ENCODE results near the gene PFAS. TPM values are rescaled to one million over a fixed set of nuclear protein-coding genes. Genes with fewer than 3 reads are reported as not detected.

The PFAS gene
- total RNA-seq, 1 donor from 2014 or later: 64.6 TPM

- Histone ChIP-seq H3K4me1 (no peaks in the 10 kb centered on the region), H2AFZ (replicated peaks) (no peak overlapping the region), H3K9ac (no peak overlapping the region), H3K27me3 (no peaks in the 10 kb centered on the region), H3F3A (ENCODE audit: low read depth) (no peaks in the 10 kb centered on the region), H3K4me3 (no peak overlapping the region), H3K79me2 (ENCODE audit: low read depth) (no peaks in the 10 kb centered on the region), H3K27ac (no peak overlapping the region), H3K36me3 (no peaks in the 10 kb centered on the region), H4K20me1 (ENCODE audit: low read depth) (no peaks in the 10 kb centered on the region), H3K4me2 (no peak overlapping the region), H3K9me3 (ENCODE audit: low read depth) (no peaks in the 10 kb centered on the region)
- H3K4me1 Mint-ChIP-seq: no peaks in the 10 kb centered on the region
- TF ChIP-seq CTCF (IDR thresholded peaks at IDR 0.05): no peak
- TF ChIP-seq EZH2phosphoT487 (IDR thresholded peaks at IDR 0.05): no peak
- TF ChIP-seq EZH2 (IDR thresholded peaks at IDR 0.05): no peak
- DNase-seq (ENCODE audit: low spot score): no peak
- H3K4me3 Mint-ChIP-seq: no peak overlapping the region
- H3K27ac Mint-ChIP-seq: no peak overlapping the region
- H3K27me3 Mint-ChIP-seq (ENCODE audit: insufficient read depth, low read depth): peaks cover 2% of the 10 kb centered on the region
- H3K9me3 Mint-ChIP-seq: no peaks in the 10 kb centered on the region
- peaks cover 20% of the 10 kb centered on the region for H3K36me3 Mint-ChIP-seq
Observed at GRCh38 chr17:8268550-8269298, 19.6 kb downstream of the PFAS start.

- no peak for DNase-seq (ENCODE audit: low spot score)
- Histone ChIP-seq H3K36me3 (no peaks in the 10 kb centered on the region), H3K4me3 (no peak overlapping the region), H2AFZ (replicated peaks) (no peak overlapping the region), H4K20me1 (ENCODE audit: low read depth) (no peaks in the 10 kb centered on the region), H3K27ac (no peak overlapping the region), H3K4me1 (no peaks in the 10 kb centered on the region), H3K79me2 (ENCODE audit: low read depth) (no peaks in the 10 kb centered on the region), H3F3A (ENCODE audit: low read depth) (peaks cover 3% of the 10 kb centered on the region), H3K9ac (no peak overlapping the region), H3K27me3 (no peaks in the 10 kb centered on the region), H3K4me2 (no peak overlapping the region), H3K9me3 (ENCODE audit: low read depth) (no peaks in the 10 kb centered on the region)
- Mint-ChIP-seq H3K36me3 (peaks cover 18% of the 10 kb centered on the region), H3K27me3 (ENCODE audit: insufficient read depth, low read depth) (peaks cover 4% of the 10 kb centered on the region), H3K4me1 (no peaks in the 10 kb centered on the region), H3K4me3 (no peak overlapping the region), H3K27ac (no peak overlapping the region), H3K9me3 (no peaks in the 10 kb centered on the region)
- no peak for TF ChIP-seq CTCF (IDR thresholded peaks at IDR 0.05)
- TF ChIP-seq EZH2 (IDR thresholded peaks at IDR 0.05): no peak
- TF ChIP-seq EZH2phosphoT487 (IDR thresholded peaks at IDR 0.05): no peak
Observed at GRCh38 chr17:8272421-8272820, 23.3 kb downstream of the PFAS start.

- Histone ChIP-seq H3K36me3 (no peaks in the 10 kb centered on the region), H3K9me3 (ENCODE audit: low read depth) (no peaks in the 10 kb centered on the region), H3K9ac (no peak overlapping the region), H3K4me3 (no peak overlapping the region), H4K20me1 (ENCODE audit: low read depth) (no peaks in the 10 kb centered on the region), H3F3A (ENCODE audit: low read depth) (peaks cover 3% of the 10 kb centered on the region), H3K4me2 (no peak overlapping the region), H3K4me1 (no peaks in the 10 kb centered on the region), H3K27ac (no peak overlapping the region), H3K79me2 (ENCODE audit: low read depth) (no peaks in the 10 kb centered on the region), H2AFZ (replicated peaks) (no peak overlapping the region), H3K27me3 (no peaks in the 10 kb centered on the region)
- Mint-ChIP-seq H3K36me3 (peaks cover 18% of the 10 kb centered on the region), H3K4me3 (no peak overlapping the region), H3K4me1 (no peaks in the 10 kb centered on the region), H3K9me3 (no peaks in the 10 kb centered on the region), H3K27me3 (ENCODE audit: insufficient read depth, low read depth) (peaks cover 4% of the 10 kb centered on the region), H3K27ac (no peak overlapping the region)
- TF ChIP-seq CTCF (IDR thresholded peaks at IDR 0.05) (no peak), EZH2phosphoT487 (IDR thresholded peaks at IDR 0.05) (no peak)
- DNase-seq (ENCODE audit: low spot score): no peak
Observed at GRCh38 chr17:8273884-8274444, 24.9 kb downstream of the PFAS start.

All from neural progenitor cell (in vitro differentiated cells).